CD4-positive, alpha-beta T cell treated with Interleukin-6 at 100 ng/mL for 8 hours (primary cell): ENCODE data around the gene SCN2B.
A peak's percentile ranks its signal among the peaks of the same experiment; 100 is the strongest.
"Not testable (repeated sequence)": the region's sequence is repeated elsewhere in the genome, so short reads cannot be mapped to it uniquely, and the experiment has no call there.

Experiments
- DNase-seq: peaks from one replicate; pipeline ENCODE4 v3.0.0-alpha.2; 2020; ENCODE audit warnings: mixed read lengths, low spot score

The SCN2B gene

GRCh38 chr11:118206391-118207031 lies 30.1 kb upstream of the SCN2B start:
- no peak for DNase-seq

GRCh38 chr11:118205606-118206378 lies 29.4 kb upstream of the SCN2B start:
- DNase-seq, result no peak

GRCh38 chr11:118202599-118203422 lies 26.4 kb upstream of the SCN2B start:
- peak; percentile 72 for DNase-seq

GRCh38 chr11:118201966-118202365 lies 25.5 kb upstream of the SCN2B start:
- no peak for DNase-seq

GRCh38 chr11:118200901-118201680 lies 24.7 kb upstream of the SCN2B start:
- peak; percentile 25 for DNase-seq

GRCh38 chr11:118200497-118200896 lies 24.1 kb upstream of the SCN2B start:
- no peak for DNase-seq

- no peak for DNase-seq
Observed at GRCh38 chr11:118199135-118199534, 22.7 kb upstream of the SCN2B start.

- peak; percentile 81 for DNase-seq
Observed at GRCh38 chr11:118198370-118198769, 21.9 kb upstream of the SCN2B start.

GRCh38 chr11:118194835-118195627 lies 18.6 kb upstream of the SCN2B start:
- DNase-seq, result no peak

- no peak for DNase-seq
Observed at GRCh38 chr11:118193910-118194566, 17.6 kb upstream of the SCN2B start.

GRCh38 chr11:118192817-118193216 lies 16.4 kb upstream of the SCN2B start:
- DNase-seq, result not testable (repeated sequence)

- not testable (repeated sequence) for DNase-seq
Observed at GRCh38 chr11:118190942-118191506, 14.6 kb upstream of the SCN2B start.

- DNase-seq, result no peak
Observed at GRCh38 chr11:118186346-118187107, 10.1 kb upstream of the SCN2B start.

- DNase-seq, result no peak
Observed at GRCh38 chr11:118184784-118185579, 8.5 kb upstream of the SCN2B start.

GRCh38 chr11:118183691-118184090 lies 7.3 kb upstream of the SCN2B start:
- DNase-seq, result not testable (repeated sequence)

GRCh38 chr11:118180300-118180703 lies 3.9 kb upstream of the SCN2B start:
- DNase-seq, result no peak

- no peak for DNase-seq
Observed at GRCh38 chr11:118176778-118177134, 317 bp upstream of the SCN2B start.
